Measurements from ENCODE around the gene PLVAP. TPM values are rescaled to one million over a fixed set of nuclear protein-coding genes. Genes with fewer than 3 reads are reported as not detected.
A peak's percentile ranks its signal among the peaks of the same experiment; 100 is the strongest.

Gene PLVAP
- total RNA-seq, 1 experiment from 2014 or later: not detected

DNA sequence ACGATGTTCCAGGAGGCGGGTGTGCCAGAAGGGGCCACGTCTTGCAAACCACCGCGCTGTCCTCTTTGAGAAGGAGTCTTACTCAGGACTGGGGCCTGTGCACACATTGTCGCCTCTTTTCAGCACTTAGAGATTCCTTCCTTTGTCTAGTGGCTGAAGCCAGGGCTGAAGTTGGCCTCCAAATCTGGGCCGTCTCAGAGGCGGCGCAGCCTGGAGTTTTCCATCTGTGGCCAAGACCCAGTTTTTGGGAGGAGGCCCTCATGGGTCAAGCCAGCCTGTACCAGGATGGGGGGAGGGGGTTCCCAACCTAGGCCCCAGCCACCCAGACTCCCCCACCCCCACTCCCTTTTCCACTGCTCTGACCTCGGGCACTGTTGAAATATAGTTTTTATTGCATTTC, 54.3 kb downstream of the PLVAP start:
- no peak overlapping the region for H3K18ac ChIP-seq (ENCODE audit: insufficient read length, low read depth, low read length)
- no peak overlapping the region for H2AK5ac ChIP-seq (ENCODE audit: insufficient read length, low read length)
- H3K27ac ChIP-seq (ENCODE audit: insufficient read length, low read depth, low read length): no peak overlapping the region
- H3T11ph ChIP-seq (ENCODE audit: low read length): no peak overlapping the region
- H3K27ac Mint-ChIP-seq: peak overlapping the region in 2 of 3 experiments; percentile 87 to 90; a peak in 4 of 7 replicates
- no peak overlapping the region for H2BK12ac ChIP-seq (ENCODE audit: insufficient read length, low read depth, low read length)
- peak overlapping the region in 1 of 2 experiments; percentile 23; a peak in 1 of 5 replicates for H3K4me3 Mint-ChIP-seq
- no peak overlapping the region for H3K4ac ChIP-seq (ENCODE audit: low read depth, low read length)
- H4K8ac ChIP-seq (replicated peaks; ENCODE audit: insufficient read length, low read depth, low read length): no peak overlapping the region
- no peak overlapping the region for H3K23ac ChIP-seq (ENCODE audit: insufficient read length, low read depth, low read length)
- no peak overlapping the region for H2BK20ac ChIP-seq (ENCODE audit: low read depth, low read length, poor library complexity, severe bottlenecking)
- H3K36me3 Mint-ChIP-seq (ENCODE audit: insufficient read depth in 1 of 3, low read depth in 3 of 3): peaks cover 14 to 50% (median 28%) of the 10 kb centered on the region in 3 experiments
- H3K79me2 ChIP-seq (ENCODE audit: insufficient read depth, low read length): no peaks in the 10 kb centered on the region
- no peak overlapping the region for H4K91ac ChIP-seq (ENCODE audit: insufficient read length, low read depth, low read length)
- H3K9me3 ChIP-seq (ENCODE audit: control insufficient read depth, low read depth, low read length): no peaks in the 10 kb centered on the region
- H3K79me1 ChIP-seq (ENCODE audit: insufficient read depth, low read depth, low read length, poor library complexity, severe bottlenecking): no peaks in the 10 kb centered on the region
- H4K20me1 ChIP-seq (ENCODE audit: control insufficient read depth, insufficient read depth, insufficient read length): no peaks in the 10 kb centered on the region
- peaks cover 6 to 15% of the 10 kb centered on the region in 2 experiments for H3K4me1 Mint-ChIP-seq
- H2AFZ ChIP-seq (ENCODE audit: low read length): no peak overlapping the region
- H3K14ac ChIP-seq (ENCODE audit: insufficient read depth, low read length): no peak overlapping the region
- H2BK15ac ChIP-seq (ENCODE audit: low read depth, low read length): no peak overlapping the region
- H3K9me3 Mint-ChIP-seq: no peaks in the 10 kb centered on the region
- TF ChIP-seq, protein P1, sequence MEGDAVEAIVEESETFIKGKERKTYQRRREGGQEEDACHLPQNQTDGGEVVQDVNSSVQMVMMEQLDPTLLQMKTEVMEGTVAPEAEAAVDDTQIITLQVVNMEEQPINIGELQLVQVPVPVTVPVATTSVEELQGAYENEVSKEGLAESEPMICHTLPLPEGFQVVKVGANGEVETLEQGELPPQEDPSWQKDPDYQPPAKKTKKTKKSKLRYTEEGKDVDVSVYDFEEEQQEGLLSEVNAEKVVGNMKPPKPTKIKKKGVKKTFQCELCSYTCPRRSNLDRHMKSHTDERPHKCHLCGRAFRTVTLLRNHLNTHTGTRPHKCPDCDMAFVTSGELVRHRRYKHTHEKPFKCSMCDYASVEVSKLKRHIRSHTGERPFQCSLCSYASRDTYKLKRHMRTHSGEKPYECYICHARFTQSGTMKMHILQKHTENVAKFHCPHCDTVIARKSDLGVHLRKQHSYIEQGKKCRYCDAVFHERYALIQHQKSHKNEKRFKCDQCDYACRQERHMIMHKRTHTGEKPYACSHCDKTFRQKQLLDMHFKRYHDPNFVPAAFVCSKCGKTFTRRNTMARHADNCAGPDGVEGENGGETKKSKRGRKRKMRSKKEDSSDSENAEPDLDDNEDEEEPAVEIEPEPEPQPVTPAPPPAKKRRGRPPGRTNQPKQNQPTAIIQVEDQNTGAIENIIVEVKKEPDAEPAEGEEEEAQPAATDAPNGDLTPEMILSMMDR (conservative IDR thresholded peaks at IDR 0.05): no peak
- H3K27me3 Mint-ChIP-seq (ENCODE audit: low read depth): peaks cover 2% of the 10 kb centered on the region; the same call in 1 of the 2 replicates
- DNase-seq: no peak
- no peak overlapping the region for H3K56ac ChIP-seq (ENCODE audit: insufficient read length, low read depth, low read length)
- H3K4me2 ChIP-seq (ENCODE audit: insufficient read depth, insufficient read length, low read length): no peak overlapping the region
- H4K5ac ChIP-seq (ENCODE audit: insufficient read length, low read depth, low read length): no peak overlapping the region
- H2BK120ac ChIP-seq (ENCODE audit: low read depth, low read length, poor library complexity, severe bottlenecking): no peak overlapping the region
- no peaks in the 10 kb centered on the region for H3K27me3 ChIP-seq (ENCODE audit: insufficient read depth, low read length)
- no peaks in the 10 kb centered on the region for H3K4me1 ChIP-seq (ENCODE audit: insufficient read depth, low read length)
- H2BK5ac ChIP-seq (ENCODE audit: insufficient read length, low read length): no peak overlapping the region
- H3K23me2 ChIP-seq (ENCODE audit: insufficient read length, low read depth, low read length, poor library complexity, severe bottlenecking): peaks cover 5% of the 10 kb centered on the region
- H3K9ac ChIP-seq (ENCODE audit: extremely low read depth, insufficient read length, low read length): no peak overlapping the region
- whole genome bisulfite sequencing (ENCODE audit: extremely low coverage, insufficient read length, low lambda C conversion rate): no CpG with 5 or more reads among the region's 10 CpGs
